ENCODE results near the gene APBB3.

APBB3 gene, protein sequence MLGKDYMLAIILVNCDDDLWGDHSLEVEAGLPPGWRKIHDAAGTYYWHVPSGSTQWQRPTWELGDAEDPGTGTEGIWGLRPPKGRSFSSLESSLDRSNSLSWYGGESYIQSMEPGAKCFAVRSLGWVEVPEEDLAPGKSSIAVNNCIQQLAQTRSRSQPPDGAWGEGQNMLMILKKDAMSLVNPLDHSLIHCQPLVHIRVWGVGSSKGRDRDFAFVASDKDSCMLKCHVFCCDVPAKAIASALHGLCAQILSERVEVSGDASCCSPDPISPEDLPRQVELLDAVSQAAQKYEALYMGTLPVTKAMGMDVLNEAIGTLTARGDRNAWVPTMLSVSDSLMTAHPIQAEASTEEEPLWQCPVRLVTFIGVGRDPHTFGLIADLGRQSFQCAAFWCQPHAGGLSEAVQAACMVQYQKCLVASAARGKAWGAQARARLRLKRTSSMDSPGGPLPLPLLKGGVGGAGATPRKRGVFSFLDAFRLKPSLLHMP

DNA sequence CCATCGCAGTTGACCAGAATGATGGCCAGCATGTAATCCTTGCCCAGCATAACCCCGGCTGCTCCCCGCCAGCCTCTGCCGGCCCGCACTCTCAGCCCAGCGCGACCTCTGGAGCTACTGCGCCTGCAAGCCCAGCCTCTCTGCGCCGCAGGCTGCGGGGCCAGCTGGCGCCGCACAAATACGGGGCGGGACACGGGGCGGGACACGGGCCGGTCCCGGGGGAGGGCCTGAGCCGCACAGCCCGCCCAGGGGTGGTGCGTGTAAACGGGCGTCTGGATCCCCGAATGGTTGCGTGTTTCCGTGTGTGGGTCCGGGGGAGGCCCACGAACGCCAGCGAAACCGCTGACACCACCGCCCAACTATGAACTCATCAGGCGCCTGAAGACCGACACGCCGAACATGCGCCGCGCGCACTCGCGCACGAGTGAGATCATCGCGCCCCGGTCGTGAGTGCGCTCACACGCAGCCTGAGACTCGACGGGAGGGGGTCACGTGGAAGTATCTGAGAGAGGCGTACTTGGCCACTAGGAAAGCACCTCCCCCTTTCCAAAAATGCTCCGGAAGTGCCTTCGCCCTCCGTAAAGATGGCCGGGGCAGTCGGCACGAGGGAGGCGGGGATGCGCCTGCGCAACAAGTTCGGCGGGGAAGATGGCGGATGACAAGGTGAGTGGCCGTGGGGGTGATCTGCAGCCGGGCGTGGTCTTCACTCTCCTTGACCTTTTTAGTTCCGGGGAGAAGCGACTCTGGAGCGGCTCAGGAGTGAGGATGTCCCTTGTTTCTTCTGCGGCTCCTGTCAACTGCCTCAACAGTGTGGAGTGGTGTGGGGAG lies at the start of gene APBB3, which contains the start of gene SLC35A4:
Gene APBB3, minus strand, starts transcription at position 403 of the 828 bp plus-strand sequence. Its CDS starts 353 bp downstream, at position 50.
Gene SLC35A4, plus strand, starts transcription at position 633 of the 828 bp plus-strand sequence. CDS start 2,342 bp downstream, outside the sequence.
- peak; percentile 98 for TF ChIP-seq MAX (IDR thresholded peaks at IDR 0.05; ENCODE audit: low read depth, low read length)
- peak; percentile 80 for TF ChIP-seq POLR2A (IDR thresholded peaks at IDR 0.05; ENCODE audit: extremely low read depth, insufficient read length)
- TF ChIP-seq MYC (IDR thresholded peaks at IDR 0.05; ENCODE audit: low read depth, low read length): peak; percentile 94
- no peak for TF ChIP-seq CTCF (IDR thresholded peaks at IDR 0.05; ENCODE audit: low read depth, low read length)

GRCh38 chr5:140611020-140611521 lies 46.7 kb upstream of the APBB3 start:
- H3K4me3 ChIP-seq (ENCODE audit: low read depth, low read length): no peak overlapping the region
- DNase-seq (ENCODE audit: low read depth): no peak
- TF ChIP-seq CTCF (IDR thresholded peaks at IDR 0.05; ENCODE audit: low read depth, low read length): no peak
- no peak for TF ChIP-seq MYC (IDR thresholded peaks at IDR 0.05; ENCODE audit: low read depth, low read length)
- TF ChIP-seq MAX (IDR thresholded peaks at IDR 0.05; ENCODE audit: low read depth, low read length): no peak
- TF ChIP-seq POLR2A (IDR thresholded peaks at IDR 0.05; ENCODE audit: extremely low read depth, insufficient read length): no peak

More for the DNA sequence above, at the start of gene APBB3, which contains the start of gene SLC35A4:
- peak within 1 kb of the TSS; percentile 95 for H3K4me3 ChIP-seq (ENCODE audit: low read depth, low read length)
- DNase-seq (ENCODE audit: low read depth): peak; percentile 97

DNA sequence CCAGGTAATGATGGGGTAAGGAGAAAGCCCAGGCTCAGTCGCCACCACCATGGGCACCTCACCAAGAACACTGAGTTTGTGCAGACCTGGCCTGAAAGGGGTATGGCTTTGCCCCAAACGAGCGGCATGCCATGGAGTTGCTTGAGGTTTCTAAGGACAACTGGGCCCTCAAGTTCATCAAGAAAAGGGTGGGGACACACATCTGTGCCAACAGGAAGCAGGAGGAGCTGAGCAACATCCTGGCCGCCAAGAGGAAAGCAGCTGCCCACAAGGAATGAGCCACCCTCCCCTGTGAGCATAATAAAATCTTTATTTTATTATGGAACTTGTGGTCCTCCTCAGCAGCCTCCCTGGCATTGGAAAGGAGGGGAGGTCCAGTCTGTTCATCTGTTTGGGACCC lies 44.7 kb upstream of the APBB3 start:
- H3K4me3 ChIP-seq (ENCODE audit: low read depth, low read length): no peak overlapping the region
- no peak for TF ChIP-seq CTCF (IDR thresholded peaks at IDR 0.05; ENCODE audit: low read depth, low read length)
- TF ChIP-seq MAX (IDR thresholded peaks at IDR 0.05; ENCODE audit: low read depth, low read length): no peak
- no peak for TF ChIP-seq MYC (IDR thresholded peaks at IDR 0.05; ENCODE audit: low read depth, low read length)
- no peak for TF ChIP-seq POLR2A (IDR thresholded peaks at IDR 0.05; ENCODE audit: extremely low read depth, insufficient read length)
- peak; percentile 81 for DNase-seq (ENCODE audit: low read depth)

- peak; percentile 48 for DNase-seq (ENCODE audit: low read depth)
- TF ChIP-seq CTCF (IDR thresholded peaks at IDR 0.05; ENCODE audit: low read depth, low read length) (no peak), POLR2A (IDR thresholded peaks at IDR 0.05; ENCODE audit: extremely low read depth, insufficient read length) (no peak), MYC (IDR thresholded peaks at IDR 0.05; ENCODE audit: low read depth, low read length) (no peak), MAX (IDR thresholded peaks at IDR 0.05; ENCODE audit: low read depth, low read length) (no peak)
- H3K4me3 ChIP-seq (ENCODE audit: low read depth, low read length): no peak overlapping the region
Measured at GRCh38 chr5:140608722-140609121, 44.3 kb upstream of the APBB3 start.

DNA sequence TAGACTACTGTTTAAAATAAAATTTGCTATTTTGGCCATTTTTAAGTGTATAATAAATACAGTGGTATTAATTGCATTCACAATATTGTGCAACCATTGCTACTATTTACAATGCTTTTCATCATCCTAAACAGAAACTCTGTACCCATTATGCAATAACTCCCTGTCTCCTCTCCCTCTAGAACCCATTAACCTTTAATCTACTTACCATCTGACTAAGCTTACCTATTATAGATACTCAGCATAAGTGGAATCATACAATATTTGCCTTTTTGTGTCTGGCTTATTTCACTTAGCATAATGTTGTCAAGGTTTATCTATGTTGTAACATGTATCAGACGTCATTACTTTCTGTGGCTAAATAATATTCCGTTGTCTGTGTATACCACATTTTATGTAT lies 42.6 kb upstream of the APBB3 start:
- TF ChIP-seq CTCF (IDR thresholded peaks at IDR 0.05; ENCODE audit: low read depth, low read length): no peak
- TF ChIP-seq MYC (IDR thresholded peaks at IDR 0.05; ENCODE audit: low read depth, low read length): no peak
- no peak for TF ChIP-seq MAX (IDR thresholded peaks at IDR 0.05; ENCODE audit: low read depth, low read length)
- TF ChIP-seq POLR2A (IDR thresholded peaks at IDR 0.05; ENCODE audit: extremely low read depth, insufficient read length): no peak
- DNase-seq (ENCODE audit: low read depth): peak; percentile 60
- H3K4me3 ChIP-seq (ENCODE audit: low read depth, low read length): no peak overlapping the region
